ENCODE measurements around the gene OR4C3.
"Not testable (repeated sequence)": the region's sequence is repeated elsewhere in the genome, so short reads cannot be mapped to it uniquely, and the experiment has no call there.

Gene OR4C3

DNA sequence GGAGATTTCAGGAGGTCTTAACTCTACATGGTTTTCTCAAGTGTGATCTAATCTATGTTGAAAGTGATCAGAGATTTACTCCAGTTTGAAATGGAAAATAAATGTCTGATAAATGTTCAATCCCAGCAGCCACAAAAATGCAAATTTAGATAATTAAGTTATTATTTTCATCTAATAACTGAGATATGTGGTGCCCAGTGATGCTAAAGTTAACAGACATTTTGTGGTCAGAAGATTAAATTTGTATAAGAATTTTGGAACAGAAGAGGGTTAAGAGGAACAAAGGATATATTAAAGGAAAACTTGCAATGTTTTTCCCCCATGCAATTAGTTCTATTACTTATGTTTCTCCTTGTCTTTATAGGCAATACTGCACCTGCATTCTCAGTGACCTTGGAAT lies at the start of gene OR4C3:
Gene OR4C3 (plus strand): TSS at position 301 of the 400 bp plus-strand sequence. CDS start 102 bp downstream, outside the sequence.
- not testable (repeated sequence) for DNase-seq (ENCODE audit: low read depth in 2 of 2)

DNA sequence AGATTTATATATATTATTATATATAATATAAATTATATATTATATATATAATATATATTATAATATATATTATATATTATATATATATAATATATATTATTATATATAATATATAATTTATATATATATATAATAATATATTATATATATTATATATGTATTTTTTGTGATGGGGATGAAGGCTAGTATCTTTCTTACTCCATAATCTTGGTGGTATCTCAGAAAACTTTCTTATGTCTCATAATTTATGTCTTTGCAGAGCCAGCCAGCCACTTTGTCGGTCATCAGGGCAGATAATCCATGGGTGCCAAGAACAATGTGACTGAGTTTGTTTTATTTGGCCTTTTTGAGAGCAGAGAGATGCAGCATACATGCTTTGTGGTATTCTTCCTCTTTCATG lies 18.8 kb upstream of the OR4C3 start, which contains the start of gene OR4S1:
Gene OR4S1 (plus strand): TSS at position 301 of the 400 bp plus-strand sequence. CDS start 0 bp downstream, at position 301.
- DNase-seq (ENCODE audit: low read depth in 2 of 2), result no peak

DNA sequence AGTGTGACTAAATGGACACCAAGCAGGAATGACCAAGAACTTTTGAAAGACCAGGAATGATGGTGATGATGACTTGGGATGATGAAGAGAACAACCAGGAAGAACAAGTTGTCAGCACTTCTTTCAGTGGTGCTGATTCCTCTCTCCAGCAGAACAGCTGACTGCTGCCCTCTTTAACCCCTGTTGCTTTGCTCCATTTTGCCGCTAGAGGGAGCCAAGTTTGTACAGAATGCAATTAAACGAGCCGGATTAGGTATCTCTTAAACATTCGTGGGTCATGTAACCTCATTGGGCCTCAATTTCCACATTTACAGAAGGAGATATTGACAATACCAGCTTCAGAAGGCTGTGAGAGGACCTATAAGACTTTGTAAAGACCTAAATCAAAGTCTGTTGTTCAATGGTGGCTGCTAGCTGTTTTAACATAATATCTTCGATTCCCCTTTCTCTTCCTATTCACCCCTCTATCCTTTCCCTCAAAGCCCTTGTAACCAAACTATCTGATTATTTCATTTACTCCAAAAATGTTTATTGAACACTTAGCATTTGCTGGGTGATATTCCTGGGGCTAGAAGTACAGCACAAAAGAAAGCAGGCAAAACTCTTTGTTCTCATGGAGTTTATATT lies 16.8 kb upstream of the OR4C3 start:
- peak; percentile 43 for DNase-seq (ENCODE audit: low read depth in 2 of 2)

DNA sequence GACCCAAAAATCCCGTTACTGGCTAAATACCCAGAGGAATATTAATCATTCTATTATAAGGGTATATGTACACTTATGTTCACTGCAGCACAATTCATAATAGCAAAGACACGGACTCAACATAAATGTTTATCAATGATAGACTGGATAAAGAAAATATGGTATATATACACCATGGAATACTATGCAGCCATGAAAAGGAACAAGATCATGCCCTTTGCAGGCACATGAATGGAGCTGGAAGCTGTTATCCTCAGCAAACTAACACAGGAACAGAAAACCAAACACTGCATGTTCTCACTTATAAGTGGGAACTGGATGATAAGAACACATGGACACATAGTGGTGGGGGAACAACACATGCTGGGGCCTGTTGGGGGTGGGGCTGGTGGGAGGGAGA lies 11.1 kb upstream of the OR4C3 start:
- not testable (repeated sequence) for DNase-seq (ENCODE audit: low read depth in 2 of 2)

DNA sequence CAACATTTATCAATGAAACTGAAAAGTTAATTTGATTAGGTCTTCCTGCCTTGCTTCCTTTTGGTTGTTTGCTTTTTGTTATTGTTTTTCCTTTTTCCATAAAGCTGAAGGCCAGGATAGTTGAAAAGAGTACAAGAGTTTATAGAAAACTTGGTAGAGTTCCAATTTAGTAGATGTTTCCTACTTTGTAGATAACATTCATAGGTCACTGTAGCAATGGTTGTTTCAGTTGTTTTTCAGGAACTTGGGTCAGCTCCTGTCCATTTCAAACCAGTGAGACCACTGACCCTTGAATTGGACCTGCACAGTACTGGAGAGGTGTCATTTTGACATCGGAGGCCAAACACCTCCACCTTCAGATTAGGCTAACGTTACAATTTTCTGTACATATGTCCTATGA lies 4.9 kb upstream of the OR4C3 start:
- DNase-seq (ENCODE audit: low read depth in 2 of 2), result not testable (repeated sequence)

DNA sequence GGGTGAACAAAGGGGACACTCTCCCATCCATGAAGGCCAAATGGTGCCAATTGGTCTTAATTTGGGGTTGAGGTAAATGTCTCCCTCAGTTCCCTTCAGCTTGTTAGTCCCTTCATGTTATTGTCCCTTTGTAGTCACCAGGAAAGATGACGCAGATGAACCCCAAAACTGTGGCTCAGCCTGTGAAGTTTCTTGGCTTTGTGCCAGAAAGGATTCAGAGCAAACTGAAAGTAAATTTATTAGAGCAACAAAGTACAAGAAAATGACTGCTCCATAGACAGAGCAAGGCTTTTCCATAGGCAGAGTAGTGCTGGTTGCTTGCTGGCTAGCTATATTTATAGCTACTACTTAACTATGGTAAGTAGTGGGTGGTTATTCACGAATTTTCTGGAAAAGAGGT lies 16.7 kb downstream of the OR4C3 start:
- DNase-seq (ENCODE audit: low read depth in 2 of 2), result no peak

DNA sequence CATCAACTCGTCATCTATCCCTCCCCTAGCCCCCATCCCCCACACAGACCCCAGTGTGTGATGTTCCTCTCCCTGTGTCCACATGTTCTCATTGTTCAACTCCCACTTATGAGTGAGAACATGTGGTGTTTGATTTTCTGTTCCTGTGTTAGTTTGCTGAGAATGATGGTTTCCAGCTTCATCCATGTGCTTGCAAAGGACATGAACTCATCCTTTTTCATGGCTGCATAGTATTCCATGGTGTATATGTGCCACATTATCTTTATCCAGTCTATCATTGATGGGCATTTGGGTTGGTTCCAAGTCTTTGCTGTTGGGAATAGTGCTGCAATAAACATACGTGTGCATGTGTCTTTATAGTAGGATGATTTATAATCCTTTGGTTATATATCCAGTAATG lies 17.8 kb downstream of the OR4C3 start:
- DNase-seq (ENCODE audit: low read depth in 2 of 2), result not testable (repeated sequence)

DNA sequence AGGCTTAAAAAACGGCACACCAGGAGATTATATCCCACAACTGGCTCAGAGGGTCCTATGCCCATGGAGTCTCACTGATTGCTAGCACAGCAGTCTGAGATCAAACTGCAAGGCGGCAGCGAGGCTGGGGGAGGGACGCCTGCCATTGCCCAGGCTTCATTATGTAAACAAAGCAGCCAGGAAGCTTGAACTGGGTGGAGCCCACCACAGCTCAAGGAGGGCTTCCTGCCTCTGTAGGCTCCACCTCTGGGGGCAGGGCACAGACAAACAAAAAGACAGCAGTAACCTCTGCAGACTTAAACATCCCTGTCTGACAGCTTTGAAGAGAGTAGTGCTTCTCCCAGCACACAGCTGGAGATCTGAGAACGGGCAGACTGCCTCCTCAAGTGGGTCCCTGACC lies 21.6 kb downstream of the OR4C3 start:
- DNase-seq (ENCODE audit: low read depth in 2 of 2), result not testable (repeated sequence)

DNA sequence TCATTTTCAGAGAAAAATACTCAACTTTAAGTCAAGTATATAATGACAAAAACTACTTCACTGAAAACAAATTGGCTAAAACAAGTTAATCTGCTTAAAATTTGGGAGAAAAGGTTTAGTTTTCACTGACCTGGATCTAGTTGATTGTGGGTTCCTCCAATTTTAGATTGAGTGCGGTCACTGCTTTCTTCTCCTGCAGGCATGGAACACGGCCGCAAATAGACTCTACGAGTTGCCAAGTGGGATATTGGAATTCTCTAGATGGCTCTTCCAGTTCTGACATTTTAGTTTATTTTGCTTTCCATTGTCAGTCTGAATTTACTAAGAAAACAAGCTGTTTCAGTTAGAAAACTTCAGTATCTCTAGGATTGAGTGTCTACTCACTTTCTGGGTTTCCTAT lies 29.3 kb downstream of the OR4C3 start:
- no peak for DNase-seq (ENCODE audit: low read depth in 2 of 2)

DNA sequence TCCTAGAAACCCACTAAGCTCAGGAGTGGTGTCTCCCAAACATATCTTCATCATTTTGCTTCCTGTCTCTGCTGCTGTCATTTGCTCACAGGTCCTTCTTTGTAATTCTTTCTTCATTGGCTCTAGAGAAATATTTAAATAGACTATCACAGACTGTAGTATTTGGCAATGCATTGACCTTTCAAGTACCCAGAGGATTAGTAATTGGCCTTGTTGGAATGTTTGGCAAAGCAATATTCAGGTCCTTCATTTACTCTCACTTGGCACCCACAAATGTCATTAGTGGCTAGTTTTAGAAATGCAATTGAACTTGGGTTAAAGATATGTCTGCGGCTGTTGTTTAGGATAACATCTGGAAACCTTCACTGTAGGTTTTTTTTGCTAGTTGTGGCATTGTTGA lies 30.0 kb downstream of the OR4C3 start:
- DNase-seq (ENCODE audit: low read depth in 2 of 2), result no peak

DNA sequence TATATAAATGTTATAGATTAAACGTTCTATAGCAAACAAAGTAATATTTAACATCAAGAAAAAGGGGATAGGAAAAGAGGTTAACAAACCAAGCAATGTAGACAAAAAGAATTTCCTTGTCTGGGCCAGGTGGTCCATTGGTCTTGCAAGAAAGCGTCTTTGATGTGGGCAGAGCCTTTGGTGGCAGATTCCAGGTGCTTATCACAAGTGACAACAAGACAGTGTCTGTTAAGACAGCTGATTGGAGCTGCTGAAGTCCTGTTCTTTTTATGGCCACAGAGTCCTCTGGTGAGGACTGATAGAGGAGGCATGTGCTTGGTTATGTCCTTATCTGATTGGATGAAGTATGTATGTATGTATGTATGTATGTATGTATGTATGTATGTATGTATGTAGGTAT lies 36.6 kb downstream of the OR4C3 start:
- DNase-seq (ENCODE audit: low read depth in 2 of 2), result not testable (repeated sequence)

DNA sequence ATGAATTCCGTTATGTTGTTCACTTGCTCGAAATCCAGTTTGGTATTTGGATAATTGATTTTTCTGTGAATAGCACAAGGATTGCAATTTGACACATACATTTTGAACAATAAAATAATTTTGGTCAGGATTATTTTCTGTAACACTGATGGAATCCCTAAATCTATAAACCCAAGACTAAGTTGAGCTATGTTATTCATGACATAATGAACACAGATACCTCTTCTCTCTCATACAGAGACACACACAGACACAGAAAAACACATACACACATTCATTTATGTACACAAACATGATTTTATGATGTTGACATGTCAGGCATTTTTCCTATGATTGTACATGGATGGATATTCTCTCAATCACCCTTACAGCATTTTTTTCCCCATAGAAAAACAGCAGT lies 41.6 kb downstream of the OR4C3 start, which contains the start of gene OR4C5:
Gene OR4C5 (minus strand): TSS at position 101 of the 400 bp plus-strand sequence. CDS start 0 bp downstream, at position 101.
- no peak for DNase-seq (ENCODE audit: low read depth in 2 of 2)
